K562 (cell line): ENCODE results near the gene ARHGAP12. TPM values are rescaled to one million over a fixed set of nuclear protein-coding genes. Genes with fewer than 3 reads are reported as not detected.
A peak's percentile ranks its signal among the peaks of the same experiment; 100 is the strongest.

ENCODE experiments used
- HDAC2 ChIP-seq: fragments of 450-650 bp; IDR thresholded peaks from 2 replicates; pipeline ENCODE4 v1.6.1; 2016; ENCODE audit warnings: mild to moderate bottlenecking
- HSF4 ChIP-seq: fragments of 250-450 bp; sonication (Bioruptor Pico); IDR thresholded peaks from 2 replicates; pipeline ENCODE4 v2.1.2; 2022; ENCODE audit warnings: mild to moderate bottlenecking, moderate library complexity, borderline replicate concordance
- NR2C1 ChIP-seq, 2 experiments: fragments of 450-650 bp; IDR thresholded peaks; 2 replicates each; pipeline ENCODE4 v1.6.1; 2017; ENCODE audit warnings: mild to moderate bottlenecking in 2 of 2, antibody characterized with exemption in 1 of 2, inconsistent platforms in 1 of 2, missing compliant biosample characterization in 1 of 2, missing genetic modification characterization in 1 of 2
- NR4A1 ChIP-seq, 2 experiments: fragments of 250-450 bp in 1 of 2; fragments of 450-650 bp in 1 of 2; sonication (Bioruptor Pico) in 1 of 2; IDR thresholded peaks; 2 replicates each; pipeline versions ENCODE4 v1.4.0 to v1.6.1; 2016 to 2020; ENCODE audit warnings: mild to moderate bottlenecking in 2 of 2, missing compliant biosample characterization in 1 of 2, missing genetic modification characterization in 1 of 2, moderate library complexity in 1 of 2
- PCBP2 ChIP-seq: fragments of 200-400 bp; formaldehyde crosslinking; IDR thresholded peaks from 2 replicates; pipeline ENCODE4 v1.6.1; 2018; ENCODE audit warnings: low read length, low read depth, mild to moderate bottlenecking, moderate library complexity; ENCODE audit not compliant: poor library complexity, severe bottlenecking
- PPARD ChIP-seq: fragments of 250-450 bp; sonication (Bioruptor Pico); IDR thresholded peaks from 2 replicates; pipeline ENCODE4 v1.8.0; 2022; ENCODE audit warnings: inconsistent platforms, mild to moderate bottlenecking, moderate library complexity
- TAF9B ChIP-seq: fragments of 450-650 bp; IDR thresholded peaks from 2 replicates; pipeline ENCODE4 v1.6.1; 2018; ENCODE audit warnings: mild to moderate bottlenecking; ENCODE audit not compliant: partially characterized antibody
- ZBTB1 ChIP-seq: sonication (generic); formaldehyde crosslinking; IDR thresholded peaks from 2 replicates; pipeline ENCODE4 v1.8.1; 2023; ENCODE audit warnings: missing genetic modification reagents, low read depth, mild to moderate bottlenecking, borderline replicate concordance
- ZNF444 ChIP-seq: fragments of 250-450 bp; sonication (Bioruptor Pico); IDR thresholded peaks from 2 replicates; pipeline ENCODE4 v1.4.0; 2020; ENCODE audit warnings: mild to moderate bottlenecking, moderate library complexity
- ZNF764 ChIP-seq: fragments of 250-450 bp; sonication (Bioruptor Pico); IDR thresholded peaks from 2 replicates; pipeline ENCODE4 v1.4.0; 2020; ENCODE audit warnings: low read depth, mild to moderate bottlenecking, moderate library complexity
- polyA plus RNA-seq, 8 experiments: library from polyadenylated mRNA; depleted of rRNA in 4 of 8; stranded (reverse) in 5 of 8; unstranded in 3 of 8; fragments of >200 nt; fragmentation: Nextera tagmentation in 2 of 8; fragmentation: Illumina TruSeq in 1 of 8; extraction: Ambion mirVana in 2 of 8; extraction: Trizol in 1 of 8; gene quantifications; 2 replicates each; pipeline versions ENCODE4 v1.2.1 to v1.2.3, GENCODE V29; 2011 to 2014; ENCODE audit warnings: inconsistent platforms in 1 of 8, missing spikeins in 1 of 8
- total RNA-seq, 7 experiments: library from RNA; depleted of rRNA in 6 of 7; stranded (reverse); fragments of >200 nt in 6 of 7; fragmentation: Illumina TruSeq in 2 of 7; extraction: Trizol in 2 of 7; gene quantifications; 2 replicates each; pipeline versions ENCODE4 v1.2.1 to v1.2.3, GENCODE V29; 2011 to 2021; ENCODE audit warnings: low replicate concordance in 1 of 7
- TF ChIP-seq, protein P1 (sequence below): fragments of 250-450 bp; sonication (Bioruptor Pico); IDR thresholded peaks from 2 replicates; pipeline ENCODE4 v1.4.0; 2020; ENCODE audit warnings: mild to moderate bottlenecking, moderate library complexity, borderline replicate concordance
- TF ChIP-seq, protein P2 (sequence below): sonication (generic); formaldehyde crosslinking; IDR thresholded peaks from 2 replicates; pipeline ENCODE4 v1.8.0; 2023; ENCODE audit warnings: missing genetic modification reagents, mild to moderate bottlenecking, borderline replicate concordance
- TF ChIP-seq, protein P3 (sequence below): fragments of 200-800 bp; sonication (Bioruptor generic); IDR thresholded peaks from 2 replicates; pipeline ENCODE4 v1.6.1; 2016; ENCODE audit warnings: missing genetic modification characterization, missing compliant biosample characterization

ARHGAP12 gene
- total and polyA plus RNA-seq, 9 of the 15 experiments (the other 6 are each of a cell fraction or from before 2014, with no cell fraction given) = 4.4 to 18.7 (median 10.1) TPM

DNA sequence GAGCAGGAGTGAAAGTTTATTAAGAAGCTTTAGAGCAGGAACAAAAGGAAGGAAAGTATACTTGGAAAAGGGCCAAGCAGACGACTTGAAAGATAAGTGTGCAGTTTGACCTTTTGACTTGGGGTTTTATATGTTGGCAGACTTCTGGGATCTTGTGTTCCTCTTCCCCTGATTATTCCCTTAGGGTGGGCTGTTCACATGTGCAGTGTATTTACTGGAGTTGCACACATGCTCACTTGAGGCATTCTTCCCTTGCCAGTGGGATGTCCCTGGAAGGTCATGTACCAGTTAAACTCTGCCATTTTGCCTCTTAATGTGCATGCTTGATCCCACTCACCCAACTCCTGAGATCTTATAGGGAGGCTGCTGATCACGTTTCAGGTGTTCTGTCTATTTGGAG lies 23.4 kb upstream of the ARHGAP12 start (continued):
- no peak for TF ChIP-seq ZBTB1 (CRISPR knock-in tag)
- no peak for TF ChIP-seq ZNF764 (CRISPR knock-in tag)
- TF ChIP-seq PPARD (CRISPR knock-in tag) = no peak
- TF ChIP-seq, protein P1, sequence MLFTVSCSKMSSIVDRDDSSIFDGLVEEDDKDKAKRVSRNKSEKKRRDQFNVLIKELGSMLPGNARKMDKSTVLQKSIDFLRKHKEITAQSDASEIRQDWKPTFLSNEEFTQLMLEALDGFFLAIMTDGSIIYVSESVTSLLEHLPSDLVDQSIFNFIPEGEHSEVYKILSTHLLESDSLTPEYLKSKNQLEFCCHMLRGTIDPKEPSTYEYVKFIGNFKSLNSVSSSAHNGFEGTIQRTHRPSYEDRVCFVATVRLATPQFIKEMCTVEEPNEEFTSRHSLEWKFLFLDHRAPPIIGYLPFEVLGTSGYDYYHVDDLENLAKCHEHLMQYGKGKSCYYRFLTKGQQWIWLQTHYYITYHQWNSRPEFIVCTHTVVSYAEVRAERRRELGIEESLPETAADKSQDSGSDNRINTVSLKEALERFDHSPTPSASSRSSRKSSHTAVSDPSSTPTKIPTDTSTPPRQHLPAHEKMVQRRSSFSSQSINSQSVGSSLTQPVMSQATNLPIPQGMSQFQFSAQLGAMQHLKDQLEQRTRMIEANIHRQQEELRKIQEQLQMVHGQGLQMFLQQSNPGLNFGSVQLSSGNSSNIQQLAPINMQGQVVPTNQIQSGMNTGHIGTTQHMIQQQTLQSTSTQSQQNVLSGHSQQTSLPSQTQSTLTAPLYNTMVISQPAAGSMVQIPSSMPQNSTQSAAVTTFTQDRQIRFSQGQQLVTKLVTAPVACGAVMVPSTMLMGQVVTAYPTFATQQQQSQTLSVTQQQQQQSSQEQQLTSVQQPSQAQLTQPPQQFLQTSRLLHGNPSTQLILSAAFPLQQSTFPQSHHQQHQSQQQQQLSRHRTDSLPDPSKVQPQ (CRISPR knock-in tag) = no peak
- TF ChIP-seq ZNF444 = no peak
- no peak for TF ChIP-seq NR4A1 (CRISPR knock-in tag; IDR thresholded peaks at IDR 0.05)
- TF ChIP-seq NR4A1 (tag; IDR thresholded peaks at IDR 0.05) = no peak
- TF ChIP-seq, protein P2, sequence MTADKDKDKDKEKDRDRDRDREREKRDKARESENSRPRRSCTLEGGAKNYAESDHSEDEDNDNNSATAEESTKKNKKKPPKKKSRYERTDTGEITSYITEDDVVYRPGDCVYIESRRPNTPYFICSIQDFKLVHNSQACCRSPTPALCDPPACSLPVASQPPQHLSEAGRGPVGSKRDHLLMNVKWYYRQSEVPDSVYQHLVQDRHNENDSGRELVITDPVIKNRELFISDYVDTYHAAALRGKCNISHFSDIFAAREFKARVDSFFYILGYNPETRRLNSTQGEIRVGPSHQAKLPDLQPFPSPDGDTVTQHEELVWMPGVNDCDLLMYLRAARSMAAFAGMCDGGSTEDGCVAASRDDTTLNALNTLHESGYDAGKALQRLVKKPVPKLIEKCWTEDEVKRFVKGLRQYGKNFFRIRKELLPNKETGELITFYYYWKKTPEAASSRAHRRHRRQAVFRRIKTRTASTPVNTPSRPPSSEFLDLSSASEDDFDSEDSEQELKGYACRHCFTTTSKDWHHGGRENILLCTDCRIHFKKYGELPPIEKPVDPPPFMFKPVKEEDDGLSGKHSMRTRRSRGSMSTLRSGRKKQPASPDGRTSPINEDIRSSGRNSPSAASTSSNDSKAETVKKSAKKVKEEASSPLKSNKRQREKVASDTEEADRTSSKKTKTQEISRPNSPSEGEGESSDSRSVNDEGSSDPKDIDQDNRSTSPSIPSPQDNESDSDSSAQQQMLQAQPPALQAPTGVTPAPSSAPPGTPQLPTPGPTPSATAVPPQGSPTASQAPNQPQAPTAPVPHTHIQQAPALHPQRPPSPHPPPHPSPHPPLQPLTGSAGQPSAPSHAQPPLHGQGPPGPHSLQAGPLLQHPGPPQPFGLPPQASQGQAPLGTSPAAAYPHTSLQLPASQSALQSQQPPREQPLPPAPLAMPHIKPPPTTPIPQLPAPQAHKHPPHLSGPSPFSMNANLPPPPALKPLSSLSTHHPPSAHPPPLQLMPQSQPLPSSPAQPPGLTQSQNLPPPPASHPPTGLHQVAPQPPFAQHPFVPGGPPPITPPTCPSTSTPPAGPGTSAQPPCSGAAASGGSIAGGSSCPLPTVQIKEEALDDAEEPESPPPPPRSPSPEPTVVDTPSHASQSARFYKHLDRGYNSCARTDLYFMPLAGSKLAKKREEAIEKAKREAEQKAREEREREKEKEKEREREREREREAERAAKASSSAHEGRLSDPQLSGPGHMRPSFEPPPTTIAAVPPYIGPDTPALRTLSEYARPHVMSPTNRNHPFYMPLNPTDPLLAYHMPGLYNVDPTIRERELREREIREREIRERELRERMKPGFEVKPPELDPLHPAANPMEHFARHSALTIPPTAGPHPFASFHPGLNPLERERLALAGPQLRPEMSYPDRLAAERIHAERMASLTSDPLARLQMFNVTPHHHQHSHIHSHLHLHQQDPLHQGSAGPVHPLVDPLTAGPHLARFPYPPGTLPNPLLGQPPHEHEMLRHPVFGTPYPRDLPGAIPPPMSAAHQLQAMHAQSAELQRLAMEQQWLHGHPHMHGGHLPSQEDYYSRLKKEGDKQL = no peak
- TF ChIP-seq, protein P3, sequence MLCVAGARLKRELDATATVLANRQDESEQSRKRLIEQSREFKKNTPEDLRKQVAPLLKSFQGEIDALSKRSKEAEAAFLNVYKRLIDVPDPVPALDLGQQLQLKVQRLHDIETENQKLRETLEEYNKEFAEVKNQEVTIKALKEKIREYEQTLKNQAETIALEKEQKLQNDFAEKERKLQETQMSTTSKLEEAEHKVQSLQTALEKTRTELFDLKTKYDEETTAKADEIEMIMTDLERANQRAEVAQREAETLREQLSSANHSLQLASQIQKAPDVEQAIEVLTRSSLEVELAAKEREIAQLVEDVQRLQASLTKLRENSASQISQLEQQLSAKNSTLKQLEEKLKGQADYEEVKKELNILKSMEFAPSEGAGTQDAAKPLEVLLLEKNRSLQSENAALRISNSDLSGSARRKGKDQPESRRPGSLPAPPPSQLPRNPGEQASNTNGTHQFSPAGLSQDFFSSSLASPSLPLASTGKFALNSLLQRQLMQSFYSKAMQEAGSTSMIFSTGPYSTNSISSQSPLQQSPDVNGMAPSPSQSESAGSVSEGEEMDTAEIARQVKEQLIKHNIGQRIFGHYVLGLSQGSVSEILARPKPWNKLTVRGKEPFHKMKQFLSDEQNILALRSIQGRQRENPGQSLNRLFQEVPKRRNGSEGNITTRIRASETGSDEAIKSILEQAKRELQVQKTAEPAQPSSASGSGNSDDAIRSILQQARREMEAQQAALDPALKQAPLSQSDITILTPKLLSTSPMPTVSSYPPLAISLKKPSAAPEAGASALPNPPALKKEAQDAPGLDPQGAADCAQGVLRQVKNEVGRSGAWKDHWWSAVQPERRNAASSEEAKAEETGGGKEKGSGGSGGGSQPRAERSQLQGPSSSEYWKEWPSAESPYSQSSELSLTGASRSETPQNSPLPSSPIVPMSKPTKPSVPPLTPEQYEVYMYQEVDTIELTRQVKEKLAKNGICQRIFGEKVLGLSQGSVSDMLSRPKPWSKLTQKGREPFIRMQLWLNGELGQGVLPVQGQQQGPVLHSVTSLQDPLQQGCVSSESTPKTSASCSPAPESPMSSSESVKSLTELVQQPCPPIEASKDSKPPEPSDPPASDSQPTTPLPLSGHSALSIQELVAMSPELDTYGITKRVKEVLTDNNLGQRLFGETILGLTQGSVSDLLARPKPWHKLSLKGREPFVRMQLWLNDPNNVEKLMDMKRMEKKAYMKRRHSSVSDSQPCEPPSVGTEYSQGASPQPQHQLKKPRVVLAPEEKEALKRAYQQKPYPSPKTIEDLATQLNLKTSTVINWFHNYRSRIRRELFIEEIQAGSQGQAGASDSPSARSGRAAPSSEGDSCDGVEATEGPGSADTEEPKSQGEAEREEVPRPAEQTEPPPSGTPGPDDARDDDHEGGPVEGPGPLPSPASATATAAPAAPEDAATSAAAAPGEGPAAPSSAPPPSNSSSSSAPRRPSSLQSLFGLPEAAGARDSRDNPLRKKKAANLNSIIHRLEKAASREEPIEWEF = no peak
- peak; percentile 52; the same call in 1 of the 2 replicates for TF ChIP-seq NR2C1 (IDR thresholded peaks at IDR 0.05)
- peak; percentile 45; the same call in 1 of the 2 replicates for TF ChIP-seq NR2C1 (tag; IDR thresholded peaks at IDR 0.05)
- TF ChIP-seq TAF9B = no peak
- no peak for TF ChIP-seq HSF4
- no peak for TF ChIP-seq PCBP2
- TF ChIP-seq HDAC2 = peak; percentile 74
